Activated CD4-positive, alpha-beta T cell treated with anti-CD3 and anti-CD28 coated beads for 1 hour (primary cell): ENCODE measurements around the gene GAN.

Source experiments
- DNase-seq: peaks from one replicate; pipeline ENCODE4 v3.0.0-alpha.2; 2020

Gene GAN

GRCh38 chr16:81435103-81435502, 120.3 kb downstream of the GAN start:
- DNase-seq, result no peak

DNA sequence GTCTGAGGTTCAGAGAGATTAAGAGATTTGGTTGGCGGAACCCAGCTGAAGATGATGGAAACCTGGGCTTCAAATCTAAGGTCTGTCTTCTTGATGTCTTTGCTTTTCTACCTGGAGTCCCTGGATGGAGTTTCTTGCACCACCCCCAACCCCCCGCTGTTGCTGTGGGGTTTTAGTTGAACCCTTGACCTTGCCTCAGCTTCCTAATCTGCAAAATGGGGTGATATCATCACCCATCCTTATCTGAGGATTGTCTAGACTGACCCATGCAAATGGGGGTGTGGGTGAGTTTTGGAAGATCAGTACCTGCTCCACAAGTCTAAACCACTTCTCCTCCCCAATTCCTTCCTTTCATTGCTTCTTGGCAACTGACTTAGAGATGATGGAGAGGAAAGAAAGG, 120.8 kb downstream of the GAN start:
- no peak for DNase-seq

DNA sequence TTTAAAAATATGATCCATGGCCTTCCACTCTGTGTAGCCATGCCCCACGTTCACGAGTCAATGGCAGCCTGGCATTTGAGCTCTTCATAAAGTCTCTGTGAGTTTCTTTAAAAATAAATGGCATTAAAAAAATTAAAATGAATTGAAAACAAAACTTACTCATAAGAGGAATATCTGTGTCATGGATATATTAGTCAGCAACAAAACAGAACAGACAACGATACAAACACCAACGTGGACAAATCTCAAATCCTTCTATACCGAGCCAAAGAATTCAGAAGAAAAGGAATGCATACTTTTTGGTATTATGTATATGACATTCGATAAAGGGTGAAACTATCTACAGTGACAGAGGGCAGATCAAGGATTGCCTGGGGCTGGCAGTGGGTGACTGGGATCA, 121.6 kb downstream of the GAN start:
- no peak for DNase-seq

GRCh38 chr16:81437865-81438264, 123.1 kb downstream of the GAN start:
- DNase-seq, result no peak
